DOHH2 (cell line): ENCODE data around the gene SLC25A3.

ENCODE experiments used
- H3F3A ChIP-seq: fragments of 200-600 bp; sonication (generic), shearing (Covaris generic); 2 replicates; pipeline ENCODE4 v1.6.0; 2016; ENCODE audit warnings: antibody characterized with exemption, mild to moderate bottlenecking; ENCODE audit not compliant: control insufficient read depth, insufficient read depth
- H3K27ac ChIP-seq: fragments of 200-600 bp; sonication (generic); 2 replicates; pipeline ENCODE4 v1.5.1; 2014; ENCODE audit warnings: low read depth, mild to moderate bottlenecking, low read length, moderate library complexity
- H3K27me3 ChIP-seq: fragments of 200-600 bp; sonication (generic); 2 replicates; pipeline ENCODE4 v1.6.1; 2014; ENCODE audit warnings: mild to moderate bottlenecking, low read length, mixed read lengths; ENCODE audit not compliant: control insufficient read depth
- H3K36me3 ChIP-seq: fragments of 200-600 bp; sonication (generic); 2 replicates; pipeline ENCODE4 v1.6.1; 2014; ENCODE audit warnings: mild to moderate bottlenecking, low read length, moderate library complexity, mixed read lengths; ENCODE audit not compliant: control insufficient read depth
- H3K4me1 ChIP-seq: fragments of 200-600 bp; sonication (generic); 2 replicates; pipeline ENCODE4 v1.6.1; 2014; ENCODE audit warnings: mild to moderate bottlenecking, low read length, mixed read lengths; ENCODE audit not compliant: control insufficient read depth
- H3K4me2 ChIP-seq: fragments of 200-600 bp; sonication (generic); 2 replicates; pipeline ENCODE4 v1.6.0; 2014; ENCODE audit warnings: mild to moderate bottlenecking, low read length, moderate library complexity
- H3K4me3 ChIP-seq: fragments of 200-600 bp; sonication (generic); 2 replicates; pipeline ENCODE4 v1.5.1; 2014; ENCODE audit warnings: mild to moderate bottlenecking, low read length, mixed read lengths
- H3K79me2 ChIP-seq: fragments of 200-600 bp; sonication (generic); 2 replicates; pipeline ENCODE4 v1.6.1; 2014; ENCODE audit warnings: mild to moderate bottlenecking, low read length, mixed read lengths; ENCODE audit not compliant: control insufficient read depth
- H3K9me2 ChIP-seq: fragments of 200-600 bp; sonication (generic); replicated peaks from 2 replicates; pipeline ENCODE4 v1.6.1; 2014; ENCODE audit warnings: mild to moderate bottlenecking, low read length, mixed read lengths; ENCODE audit not compliant: control insufficient read depth
- H3K9me3 ChIP-seq: fragments of 200-600 bp; sonication (generic); 2 replicates; pipeline ENCODE4 v1.6.1; 2014; ENCODE audit warnings: antibody characterized with exemption, low read length, mixed read lengths; ENCODE audit not compliant: control insufficient read depth, insufficient read depth
- H4K20me1 ChIP-seq: fragments of 200-600 bp; sonication (generic); 2 replicates; pipeline ENCODE4 v1.6.0; 2014; ENCODE audit warnings: low read depth, mild to moderate bottlenecking, antibody characterized with exemption, low read length, moderate library complexity; ENCODE audit not compliant: control insufficient read depth, insufficient read depth
- EZH2phosphoT487 ChIP-seq: fragments of 200-600 bp; sonication (generic); IDR thresholded peaks from 2 replicates; pipeline ENCODE4 v1.6.1; 2017; ENCODE audit warnings: borderline replicate concordance, mild to moderate bottlenecking, antibody characterized with exemption, low read length, moderate library complexity, mixed read lengths
- TF ChIP-seq, protein P1 (sequence below): fragments of 200-600 bp; sonication (generic); IDR thresholded peaks from one replicate; pipeline ENCODE4 v1.5.1; 2014; ENCODE audit warnings: antibody characterized with exemption, mild to moderate bottlenecking, low read depth, low read length; ENCODE audit not compliant: poor library complexity, severe bottlenecking

Gene SLC25A3

DNA sequence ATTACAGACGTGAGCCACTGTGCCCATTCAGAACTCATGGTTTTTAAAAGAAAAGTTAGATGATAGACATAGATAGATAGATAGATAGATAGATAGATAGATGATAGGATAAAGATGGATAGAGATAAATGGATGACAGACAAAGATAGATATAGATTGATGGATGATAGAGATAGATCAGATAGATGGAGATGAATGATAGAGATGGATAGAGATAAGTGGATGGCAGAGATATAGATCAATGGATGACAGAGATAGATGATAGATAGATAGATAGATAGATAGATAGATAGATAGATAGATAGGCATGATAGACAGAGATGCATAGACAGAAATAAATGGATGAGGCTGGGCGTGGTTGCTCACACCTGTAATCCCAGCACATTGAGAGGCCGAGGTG, 13.7 kb upstream of the SLC25A3 start:
- H3K4me2 ChIP-seq: no peak overlapping the region
- no peaks in the 10 kb centered on the region for H3K36me3 ChIP-seq
- H3K4me3 ChIP-seq: no peak overlapping the region
- no peaks in the 10 kb centered on the region for H3K4me1 ChIP-seq
- no peaks in the 10 kb centered on the region for H4K20me1 ChIP-seq
- H3K27ac ChIP-seq: no peak overlapping the region
- peaks cover 5% of the 10 kb centered on the region for H3K27me3 ChIP-seq
- H3K9me3 ChIP-seq: no peaks in the 10 kb centered on the region
- H3K79me2 ChIP-seq: no peaks in the 10 kb centered on the region
- H3F3A ChIP-seq: no peaks in the 10 kb centered on the region
- H3K9me2 ChIP-seq: no peaks in the 10 kb centered on the region
- TF ChIP-seq, protein P1, sequence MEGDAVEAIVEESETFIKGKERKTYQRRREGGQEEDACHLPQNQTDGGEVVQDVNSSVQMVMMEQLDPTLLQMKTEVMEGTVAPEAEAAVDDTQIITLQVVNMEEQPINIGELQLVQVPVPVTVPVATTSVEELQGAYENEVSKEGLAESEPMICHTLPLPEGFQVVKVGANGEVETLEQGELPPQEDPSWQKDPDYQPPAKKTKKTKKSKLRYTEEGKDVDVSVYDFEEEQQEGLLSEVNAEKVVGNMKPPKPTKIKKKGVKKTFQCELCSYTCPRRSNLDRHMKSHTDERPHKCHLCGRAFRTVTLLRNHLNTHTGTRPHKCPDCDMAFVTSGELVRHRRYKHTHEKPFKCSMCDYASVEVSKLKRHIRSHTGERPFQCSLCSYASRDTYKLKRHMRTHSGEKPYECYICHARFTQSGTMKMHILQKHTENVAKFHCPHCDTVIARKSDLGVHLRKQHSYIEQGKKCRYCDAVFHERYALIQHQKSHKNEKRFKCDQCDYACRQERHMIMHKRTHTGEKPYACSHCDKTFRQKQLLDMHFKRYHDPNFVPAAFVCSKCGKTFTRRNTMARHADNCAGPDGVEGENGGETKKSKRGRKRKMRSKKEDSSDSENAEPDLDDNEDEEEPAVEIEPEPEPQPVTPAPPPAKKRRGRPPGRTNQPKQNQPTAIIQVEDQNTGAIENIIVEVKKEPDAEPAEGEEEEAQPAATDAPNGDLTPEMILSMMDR: no peak
- TF ChIP-seq EZH2phosphoT487: no peak

DNA sequence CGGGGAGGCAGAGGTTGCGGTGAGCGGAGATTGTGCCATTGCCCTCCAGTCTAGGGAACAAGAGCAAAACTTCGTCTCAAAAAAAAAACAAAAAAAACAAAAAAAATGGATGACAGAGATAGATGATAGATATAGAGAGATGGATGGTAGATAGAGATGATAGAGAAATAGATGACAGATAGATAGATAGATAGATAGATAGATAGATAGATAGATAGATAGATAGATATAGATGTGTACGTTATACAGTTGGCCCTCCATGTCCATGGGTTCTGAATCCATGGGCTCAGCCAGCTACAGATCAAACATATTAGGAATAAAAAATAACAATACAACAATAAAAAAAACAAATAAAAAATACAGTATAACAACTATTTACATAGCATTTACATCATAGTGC, 12.8 kb upstream of the SLC25A3 start:
- Histone ChIP-seq H3K9me3 (no peaks in the 10 kb centered on the region), H3K4me2 (no peak overlapping the region)

DNA sequence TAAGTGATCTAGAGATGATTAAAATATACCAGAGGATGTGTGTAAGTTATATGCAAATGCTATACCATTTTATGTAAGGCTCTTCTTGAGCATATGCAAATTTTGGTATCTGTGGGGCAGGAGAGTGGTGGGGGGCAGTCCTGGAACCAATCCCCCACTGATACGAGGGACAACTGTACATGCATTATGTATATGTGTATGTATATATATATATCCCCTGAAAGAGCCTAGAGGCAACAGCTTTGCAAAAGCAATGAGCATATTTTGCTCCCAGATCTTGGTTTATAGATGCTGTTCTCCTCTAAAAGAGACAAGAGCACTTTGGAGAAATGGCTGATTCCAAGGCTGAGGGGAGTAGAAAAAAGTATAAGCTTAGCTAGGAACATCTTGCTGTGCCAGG, 12.4 kb upstream of the SLC25A3 start:
- TF ChIP-seq, protein P1: no peak
- TF ChIP-seq EZH2phosphoT487: no peak
- no peak overlapping the region for H3K4me3 ChIP-seq
- no peaks in the 10 kb centered on the region for H3K9me3 ChIP-seq
- no peaks in the 10 kb centered on the region for H3K9me2 ChIP-seq
- H3K79me2 ChIP-seq: no peaks in the 10 kb centered on the region
- no peaks in the 10 kb centered on the region for H3F3A ChIP-seq
- no peaks in the 10 kb centered on the region for H3K36me3 ChIP-seq
- no peak overlapping the region for H3K27ac ChIP-seq
- H3K27me3 ChIP-seq: peaks cover 5% of the 10 kb centered on the region
- no peaks in the 10 kb centered on the region for H4K20me1 ChIP-seq
- H3K4me2 ChIP-seq: no peak overlapping the region
- H3K4me1 ChIP-seq: no peaks in the 10 kb centered on the region

More for the DNA sequence above, 12.8 kb upstream of the SLC25A3 start:
- Histone ChIP-seq H3K4me3 (no peak overlapping the region), H3K27me3 (peaks cover 5% of the 10 kb centered on the region), H3K4me1 (no peaks in the 10 kb centered on the region), H3K36me3 (no peaks in the 10 kb centered on the region), H3K27ac (no peak overlapping the region), H4K20me1 (no peaks in the 10 kb centered on the region), H3K9me2 (no peaks in the 10 kb centered on the region), H3F3A (no peaks in the 10 kb centered on the region), H3K79me2 (no peaks in the 10 kb centered on the region)
- TF ChIP-seq, protein P1: no peak
- no peak for TF ChIP-seq EZH2phosphoT487
